Sigmoid colon (tissue), 7 donors: ENCODE results near the gene MGST3. TPM values are rescaled to one million over a fixed set of nuclear protein-coding genes. Genes with fewer than 3 reads are reported as not detected.
A peak's percentile ranks its signal among the peaks of the same experiment; 100 is the strongest.

ENCODE experiments used
- DNase-seq: peaks from one replicate; pipeline ENCODE4 v3.0.0-alpha.2; 2019
- H3K27ac ChIP-seq, 4 donors: fragments of 200-600 bp; sonication (generic); one replicate each; pipeline ENCODE4 v1.5.1; 2016 to 2019; ENCODE audit warnings: mild to moderate bottlenecking in 1 of 4
- H3K27me3 ChIP-seq, 3 donors: fragments of 200-600 bp; sonication (generic); one replicate each; pipeline ENCODE4 v1.5.1; 2019; ENCODE audit warnings: mild to moderate bottlenecking in 1 of 3
- H3K36me3 ChIP-seq, 4 donors: fragments of 200-600 bp; sonication (generic); one replicate each; pipeline ENCODE4 v1.5.1; 2016 to 2019
- H3K4me1 ChIP-seq, 4 donors: fragments of 200-600 bp; sonication (generic); one replicate each; pipeline ENCODE4 v1.5.1; 2017 to 2019
- H3K4me3 ChIP-seq, 4 donors: fragments of 200-600 bp; sonication (generic); one replicate each; pipeline ENCODE4 v1.5.1; 2017 to 2019; ENCODE audit warnings: mild to moderate bottlenecking in 2 of 4, moderate library complexity in 1 of 4
- H3K9me3 ChIP-seq, 4 donors: fragments of 200-600 bp in 3 of 4; sonication (generic) in 3 of 4; one replicate each; pipeline versions ENCODE4 v1.5.1 to v1.6.1; 2013 to 2019
- EP300 ChIP-seq, 4 donors: sonication (generic); formaldehyde crosslinking; IDR thresholded peaks; one replicate each; pipeline ENCODE4 v1.6.1; 2017; ENCODE audit warnings: antibody characterized with exemption in 4 of 4
- POLR2A ChIP-seq, 2 donors: fragments of 450-650 bp; IDR thresholded peaks; one replicate each; pipeline ENCODE4 v1.6.1; 2016; ENCODE audit warnings: antibody characterized with exemption in 2 of 2, mild to moderate bottlenecking in 2 of 2, moderate library complexity in 2 of 2
- POLR2AphosphoS5 ChIP-seq, 4 donors: sonication (generic); formaldehyde crosslinking; IDR thresholded peaks; one replicate each; pipeline ENCODE4 v1.6.1; 2017; ENCODE audit warnings: antibody characterized with exemption in 4 of 4
- WGBS, 2 donors: extraction: QIAGEN DNeasy Blood & Tissue Kit; methylation state at CpG; one replicate each; pipeline ENCODE4 v1.1.7; 2013; 5-methylcytosine and 5-hydroxymethylcytosine counted together
- intact Hi-C: fragments of 100-400 bp; cut with DNase I; formaldehyde crosslinking; loops from one replicate; pipeline ENCODE4 v1.15.1; 2023
- polyA plus RNA-seq, 3 donors: library from polyadenylated mRNA; stranded (reverse); fragments of 200-250 nt; gene quantifications; one replicate each; pipeline ENCODE4 v1.2.3, GENCODE V29; 2013
- total RNA-seq, 4 donors: library from RNA; depleted of rRNA; stranded (reverse); fragments of >200 nt; gene quantifications; one replicate each; pipeline ENCODE4 v1.1.0, GENCODE V29; 2016
- TF ChIP-seq, protein P1 (sequence below), 4 experiments: fragments of 450-650 bp in 3 of 4; fragments of 200-600 bp in 1 of 4; IDR thresholded peaks; one replicate each; pipeline ENCODE4 v1.5.1; 2016 to 2019; ENCODE audit warnings: antibody characterized with exemption in 4 of 4, mild to moderate bottlenecking in 3 of 4, moderate library complexity in 2 of 4
- donor health status: healthy with polysubstance abuse.
- donor health status: Bipolar disorder and iron deficiency.
- donor health status: healthy.

MGST3 gene
- total and polyA plus RNA-seq, 7 donors = 131 to 359 (median 191) TPM

DNA sequence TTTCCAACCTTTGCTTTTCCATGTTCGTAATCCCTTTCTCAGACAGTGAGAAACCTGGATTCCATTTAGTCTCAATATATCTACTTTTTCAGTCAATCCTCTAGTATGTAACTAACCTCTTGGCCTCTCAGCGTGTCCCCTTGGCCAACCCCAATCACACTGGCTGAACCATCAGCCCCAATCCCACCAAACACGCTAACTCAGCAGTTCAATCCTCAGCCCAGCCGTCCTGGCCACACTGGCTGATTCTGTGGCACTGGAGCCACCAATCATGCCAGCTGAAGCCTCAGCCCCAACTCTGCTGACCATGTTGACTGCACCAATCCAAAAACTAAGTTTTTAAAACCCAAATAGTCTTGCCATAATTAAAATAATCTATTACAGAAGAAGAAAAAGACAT, 6.6 kb upstream of the MGST3 start:
- intact Hi-C loops = no loop called here

DNA sequence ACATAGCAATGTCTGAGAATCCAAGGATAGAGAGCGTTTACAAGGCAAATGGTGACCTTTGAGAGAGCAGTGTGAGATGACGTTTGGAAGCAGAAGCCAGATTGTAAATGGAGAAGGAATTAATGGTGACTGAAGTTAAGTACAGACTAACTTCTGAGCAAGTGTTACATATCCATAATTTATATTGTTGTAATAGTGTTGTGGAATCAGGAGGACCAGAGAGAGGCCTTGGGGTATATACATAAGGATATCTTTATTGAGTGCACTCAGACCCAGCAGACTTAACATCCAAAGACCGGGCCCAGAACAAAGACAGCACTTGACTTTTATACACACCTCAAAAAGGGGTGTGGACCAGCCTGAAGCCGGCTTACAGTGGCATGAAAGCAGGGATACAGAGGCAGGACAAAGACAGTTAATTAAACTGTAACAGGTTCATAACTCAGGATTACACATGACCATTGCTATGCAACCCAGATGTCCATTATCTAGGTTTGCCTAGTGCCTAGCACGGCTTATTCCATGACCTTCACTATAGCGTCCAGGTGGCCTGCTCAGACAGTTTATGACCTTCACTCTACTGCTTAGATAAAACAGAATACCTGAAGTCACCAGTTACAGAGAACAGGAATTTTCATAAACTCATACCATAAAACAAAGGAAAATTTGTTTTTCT, 2.7 kb upstream of the MGST3 start:
- no peaks in the 10 kb centered on the region for H3K36me3 ChIP-seq
- H3K27me3 ChIP-seq = no peaks in the 10 kb centered on the region
- DNase-seq = no peak
- no peak overlapping the region for H3K4me3 ChIP-seq
- no peak overlapping the region for H3K27ac ChIP-seq
- H3K4me1 ChIP-seq = peaks cover 0 to 23% (median 19%) of the 10 kb centered on the region in 4 donors
- TF ChIP-seq POLR2A (IDR thresholded peaks at IDR 0.05) = no peak
- TF ChIP-seq POLR2AphosphoS5 (IDR thresholded peaks at IDR 0.05) = no peak
- TF ChIP-seq EP300 (IDR thresholded peaks at IDR 0.05) = no peak
- TF ChIP-seq, protein P1, sequence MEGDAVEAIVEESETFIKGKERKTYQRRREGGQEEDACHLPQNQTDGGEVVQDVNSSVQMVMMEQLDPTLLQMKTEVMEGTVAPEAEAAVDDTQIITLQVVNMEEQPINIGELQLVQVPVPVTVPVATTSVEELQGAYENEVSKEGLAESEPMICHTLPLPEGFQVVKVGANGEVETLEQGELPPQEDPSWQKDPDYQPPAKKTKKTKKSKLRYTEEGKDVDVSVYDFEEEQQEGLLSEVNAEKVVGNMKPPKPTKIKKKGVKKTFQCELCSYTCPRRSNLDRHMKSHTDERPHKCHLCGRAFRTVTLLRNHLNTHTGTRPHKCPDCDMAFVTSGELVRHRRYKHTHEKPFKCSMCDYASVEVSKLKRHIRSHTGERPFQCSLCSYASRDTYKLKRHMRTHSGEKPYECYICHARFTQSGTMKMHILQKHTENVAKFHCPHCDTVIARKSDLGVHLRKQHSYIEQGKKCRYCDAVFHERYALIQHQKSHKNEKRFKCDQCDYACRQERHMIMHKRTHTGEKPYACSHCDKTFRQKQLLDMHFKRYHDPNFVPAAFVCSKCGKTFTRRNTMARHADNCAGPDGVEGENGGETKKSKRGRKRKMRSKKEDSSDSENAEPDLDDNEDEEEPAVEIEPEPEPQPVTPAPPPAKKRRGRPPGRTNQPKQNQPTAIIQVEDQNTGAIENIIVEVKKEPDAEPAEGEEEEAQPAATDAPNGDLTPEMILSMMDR (IDR thresholded peaks at IDR 0.05) = no peak
- intact Hi-C loops = no loop called here
- no peaks in the 10 kb centered on the region for H3K9me3 ChIP-seq
- 28 to 67% methylated on average over 6 of the region's 6 CpGs for WGBS, 2 donors

More for the DNA sequence above, 6.6 kb upstream of the MGST3 start:
- no peak for TF ChIP-seq POLR2A (IDR thresholded peaks at IDR 0.05)
- TF ChIP-seq, protein P1 (IDR thresholded peaks at IDR 0.05) = no peak
- TF ChIP-seq EP300 (IDR thresholded peaks at IDR 0.05) = no peak
- no peak for TF ChIP-seq POLR2AphosphoS5 (IDR thresholded peaks at IDR 0.05)
- Histone ChIP-seq H3K4me1 (no peaks in the 10 kb centered on the region), H3K9me3 (no peaks in the 10 kb centered on the region), H3K4me3 (no peak overlapping the region), H3K36me3 (no peaks in the 10 kb centered on the region), H3K27me3 (no peaks in the 10 kb centered on the region), H3K27ac (no peak overlapping the region)
- no peak for DNase-seq
- 90 to 92% methylated on average over 4 of the region's 4 CpGs for WGBS, 2 donors

DNA sequence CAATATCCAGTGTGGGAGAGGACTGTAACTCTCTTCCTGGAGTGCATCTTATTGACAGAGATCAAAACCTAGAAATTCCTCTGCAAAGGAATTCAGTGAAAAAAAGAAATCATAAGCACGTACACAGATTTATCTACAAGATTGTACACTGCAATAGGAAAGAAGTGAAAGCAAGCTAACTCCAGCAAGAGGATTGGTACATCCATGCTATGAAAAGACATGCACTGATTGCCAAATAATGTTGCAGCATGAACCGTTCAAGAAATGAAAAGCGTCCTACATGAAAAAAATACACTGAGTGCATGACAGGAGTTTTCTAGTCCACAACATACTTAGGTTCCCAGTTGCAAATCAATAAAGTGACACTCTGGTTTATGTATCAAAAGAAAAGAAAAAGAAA, 1.9 kb upstream of the MGST3 start:
- Histone ChIP-seq H3K36me3 (no peaks in the 10 kb centered on the region), H3K4me1 (peaks cover 0 to 32% (median 27%) of the 10 kb centered on the region in 4 donors), H3K4me3 (no peak overlapping the region), H3K27ac (no peak overlapping the region), H3K9me3 (no peaks in the 10 kb centered on the region), H3K27me3 (no peaks in the 10 kb centered on the region)
- 74 to 87% methylated on average over 3 of the region's 3 CpGs for WGBS, 2 donors
- no peak for DNase-seq
- TF ChIP-seq POLR2A (IDR thresholded peaks at IDR 0.05) (no peak), POLR2AphosphoS5 (IDR thresholded peaks at IDR 0.05) (no peak), EP300 (IDR thresholded peaks at IDR 0.05) (no peak)
- TF ChIP-seq, protein P1 (IDR thresholded peaks at IDR 0.05) = no peak
- intact Hi-C loops = no loop called here

DNA sequence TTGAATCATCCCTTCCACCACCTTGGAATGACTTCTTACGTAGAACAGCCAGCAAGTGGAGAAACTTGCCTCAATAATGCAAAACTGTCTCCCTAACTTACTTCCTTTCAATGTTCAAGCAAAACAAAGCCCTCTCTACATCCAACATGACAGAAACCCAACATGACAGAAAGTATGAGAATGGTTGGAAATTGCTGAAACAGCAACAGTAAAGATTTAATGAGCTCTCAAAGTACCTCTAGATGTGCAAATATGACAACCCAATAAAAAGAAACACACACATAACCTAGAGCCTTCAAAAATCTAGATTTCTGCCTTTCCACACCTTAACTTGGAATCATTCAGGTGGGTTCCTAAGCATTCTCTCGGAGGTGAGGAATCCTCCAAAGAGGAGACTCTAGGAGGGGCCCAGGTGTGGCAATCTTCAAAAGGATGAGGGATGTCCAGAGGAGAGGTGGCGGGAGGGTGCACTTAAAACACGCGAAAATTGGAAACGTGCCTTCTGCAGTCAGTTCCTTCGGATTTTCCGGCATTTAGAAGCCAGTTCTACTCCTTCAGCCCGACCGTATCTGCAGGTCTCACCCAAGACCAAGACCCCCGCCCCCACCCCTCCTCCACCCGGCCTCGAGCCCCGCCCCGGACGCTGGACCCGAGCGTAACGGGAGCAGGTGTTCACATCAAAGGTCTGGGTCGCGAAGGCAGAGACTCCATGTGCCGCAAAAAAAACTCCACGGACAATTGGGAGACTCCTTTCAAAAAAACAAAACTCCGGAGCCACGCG, 996 bp upstream of the MGST3 start:
- no peak for DNase-seq
- Histone ChIP-seq H3K4me1 (peaks cover 0 to 40% (median 35%) of the 10 kb centered on the region in 4 donors), H3K27ac (peak overlapping the region; percentile 81 to 93 (median 90)), H3K36me3 (no peaks in the 10 kb centered on the region), H3K9me3 (no peaks in the 10 kb centered on the region), H3K27me3 (no peaks in the 10 kb centered on the region), H3K4me3 (peak overlapping the region; percentile 55 to 88 (median 74))
- intact Hi-C loops = loop anchor here (2.0 kb wide), 3 partner anchors 69 to 199 kb away; partner anchors contain the start of genes ALDH9A1 and TMCO1
- 7% methylated on average over 26 of the region's 26 CpGs for WGBS, 2 donors
- TF ChIP-seq EP300 (IDR thresholded peaks at IDR 0.05) (no peak), POLR2AphosphoS5 (IDR thresholded peaks at IDR 0.05) (no peak), POLR2A (IDR thresholded peaks at IDR 0.05) (no peak)
- TF ChIP-seq, protein P1 (IDR thresholded peaks at IDR 0.05) = no peak
